Body of pancreas (tissue), 4 donors: ENCODE results near the gene TRA2B.

ENCODE experiments used
- CTCF ChIP-seq, 7 experiments: fragments of 450-650 bp in 4 of 7; fragments of 200-600 bp in 3 of 7; sonication (generic) in 3 of 7; IDR thresholded peaks; one replicate each; pipeline ENCODE4 v1.5.1; 2016 to 2019; ENCODE audit warnings: antibody characterized with exemption in 7 of 7
- POLR2A ChIP-seq, 3 donors: fragments of 450-650 bp; IDR thresholded peaks; one replicate each; pipeline ENCODE4 v1.6.1; 2016; ENCODE audit warnings: antibody characterized with exemption in 3 of 3, mild to moderate bottlenecking in 2 of 3

- no peak for TF ChIP-seq CTCF (IDR thresholded peaks at IDR 0.05)
- no peak for TF ChIP-seq POLR2A (IDR thresholded peaks at IDR 0.05)
Measured at GRCh38 chr3:185978516-185978915, 40.7 kb upstream of the TRA2B start.
